HG02642 (cell line): ENCODE results near the gene TMED9.
"Not testable (repeated sequence)": the region's sequence is repeated elsewhere in the genome, so short reads cannot be mapped to it uniquely, and the experiment has no call there.

Experiments used
- ATAC-seq: cut with Tn5 transposase; IDR thresholded peaks from one replicate; pipeline ENCODE4 v1.9.1; 2021; ENCODE audit warnings: mild to moderate bottlenecking; ENCODE audit not compliant: unreplicated experiment, poor library complexity

Gene TMED9

GRCh38 chr5:177592010-177592834 lies at the start of gene TMED9:
Gene TMED9 (plus strand): TSS chr5:177592203. CDS start chr5:177592215, 12 bp downstream.
- peak; percentile 95 for ATAC-seq

GRCh38 chr5:177542816-177543465 lies 49.1 kb upstream of the TMED9 start:
- ATAC-seq: no peak

- no peak for ATAC-seq
These were observed 46.3 kb upstream of the TMED9 start for GRCh38 chr5:177545487-177546257.

- ATAC-seq: no peak
These were observed 45.7 kb upstream of the TMED9 start for GRCh38 chr5:177546258-177546741.

- no peak for ATAC-seq
These were observed 44.3 kb upstream of the TMED9 start for GRCh38 chr5:177547736-177548135.

- no peak for ATAC-seq
These were observed 43.5 kb upstream of the TMED9 start for GRCh38 chr5:177548495-177548894.

- ATAC-seq: no peak
These were observed 41.9 kb upstream of the TMED9 start for GRCh38 chr5:177550122-177550521.

- no peak for ATAC-seq
These were observed 39.1 kb upstream of the TMED9 start for GRCh38 chr5:177552839-177553455.

GRCh38 chr5:177553671-177554429 lies 38.2 kb upstream of the TMED9 start:
- ATAC-seq: peak; percentile 46

GRCh38 chr5:177554474-177555111 lies 37.4 kb upstream of the TMED9 start, which contains the start of gene FAM193B:
Gene FAM193B (minus strand): TSS chr5:177554563. CDS start chr5:177554458, 105 bp downstream.
- ATAC-seq: peak; percentile 87

GRCh38 chr5:177555228-177555627 lies 36.8 kb upstream of the TMED9 start:
- ATAC-seq: no peak

- ATAC-seq: no peak
These were observed 36.3 kb upstream of the TMED9 start for GRCh38 chr5:177555665-177556064.

- no peak for ATAC-seq
These were observed 34.9 kb upstream of the TMED9 start for GRCh38 chr5:177557041-177557647.

- no peak for ATAC-seq
These were observed 34.2 kb upstream of the TMED9 start for GRCh38 chr5:177557796-177558195.

- ATAC-seq: not testable (repeated sequence)
These were observed 32.5 kb upstream of the TMED9 start for GRCh38 chr5:177559446-177559941.

- ATAC-seq: no peak
These were observed 27.0 kb upstream of the TMED9 start for GRCh38 chr5:177565046-177565445.

- ATAC-seq: no peak
These were observed 23.7 kb upstream of the TMED9 start for GRCh38 chr5:177568326-177568725.

- no peak for ATAC-seq
These were observed 22.1 kb upstream of the TMED9 start for GRCh38 chr5:177569894-177570293.
